GM19035 (cell line): ENCODE results near the gene RAB8A.

Source experiments
- ATAC-seq: cut with Tn5 transposase; IDR thresholded peaks from one replicate; pipeline ENCODE4 v1.9.1; 2021; ENCODE audit not compliant: unreplicated experiment

The RAB8A gene

DNA sequence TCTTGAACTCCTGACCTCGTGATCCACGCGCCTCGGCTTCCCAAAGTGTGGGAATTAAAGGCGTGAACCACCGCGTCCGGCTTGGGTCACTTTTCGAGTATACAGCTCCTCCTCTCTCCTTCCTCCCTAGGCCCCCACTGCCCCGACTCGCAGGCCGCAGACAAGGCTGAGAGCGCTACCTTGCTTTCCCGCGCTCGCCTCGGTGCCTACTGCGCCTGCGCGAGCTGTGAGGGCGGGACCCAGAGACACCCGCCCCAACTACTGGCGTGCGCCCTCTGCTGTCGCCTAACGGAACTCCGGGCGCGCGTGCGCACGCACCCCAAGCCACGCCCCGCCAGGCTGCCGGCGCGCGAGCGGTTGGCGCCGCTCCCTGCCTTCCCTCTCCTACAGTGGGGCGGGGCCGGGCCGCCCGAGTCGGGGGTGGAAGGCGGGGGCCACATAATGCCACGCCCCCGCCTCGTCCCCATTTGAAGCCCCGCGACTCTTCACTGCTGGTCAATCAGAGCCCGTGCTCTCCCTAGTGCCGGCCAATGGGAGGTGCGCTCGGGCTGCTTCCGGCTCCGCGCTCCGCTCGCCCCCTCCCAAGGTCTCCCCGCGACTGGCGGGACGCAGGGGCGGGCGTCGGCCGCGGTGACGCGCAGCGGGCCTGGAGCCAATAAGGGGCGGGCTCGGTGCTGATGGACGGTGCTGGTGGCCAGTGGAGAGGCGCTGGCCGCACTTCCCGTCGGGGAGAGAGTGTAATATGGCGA lies at the start of gene RAB8A:
Gene RAB8A (plus strand): TSS at position 730 of the 749 bp plus-strand sequence. CDS start 13 bp downstream, at position 743.
- peak; percentile 89 for ATAC-seq

- ATAC-seq = no peak
These were observed 49.7 kb upstream of the RAB8A start for GRCh38 chr19:16061943-16062342.

- ATAC-seq = no peak
These were observed 48.9 kb upstream of the RAB8A start for GRCh38 chr19:16062789-16063188.

GRCh38 chr19:16064209-16064889 lies 47.3 kb upstream of the RAB8A start:
- no peak for ATAC-seq

GRCh38 chr19:16066611-16067104 lies 45.0 kb upstream of the RAB8A start:
- ATAC-seq = no peak

DNA sequence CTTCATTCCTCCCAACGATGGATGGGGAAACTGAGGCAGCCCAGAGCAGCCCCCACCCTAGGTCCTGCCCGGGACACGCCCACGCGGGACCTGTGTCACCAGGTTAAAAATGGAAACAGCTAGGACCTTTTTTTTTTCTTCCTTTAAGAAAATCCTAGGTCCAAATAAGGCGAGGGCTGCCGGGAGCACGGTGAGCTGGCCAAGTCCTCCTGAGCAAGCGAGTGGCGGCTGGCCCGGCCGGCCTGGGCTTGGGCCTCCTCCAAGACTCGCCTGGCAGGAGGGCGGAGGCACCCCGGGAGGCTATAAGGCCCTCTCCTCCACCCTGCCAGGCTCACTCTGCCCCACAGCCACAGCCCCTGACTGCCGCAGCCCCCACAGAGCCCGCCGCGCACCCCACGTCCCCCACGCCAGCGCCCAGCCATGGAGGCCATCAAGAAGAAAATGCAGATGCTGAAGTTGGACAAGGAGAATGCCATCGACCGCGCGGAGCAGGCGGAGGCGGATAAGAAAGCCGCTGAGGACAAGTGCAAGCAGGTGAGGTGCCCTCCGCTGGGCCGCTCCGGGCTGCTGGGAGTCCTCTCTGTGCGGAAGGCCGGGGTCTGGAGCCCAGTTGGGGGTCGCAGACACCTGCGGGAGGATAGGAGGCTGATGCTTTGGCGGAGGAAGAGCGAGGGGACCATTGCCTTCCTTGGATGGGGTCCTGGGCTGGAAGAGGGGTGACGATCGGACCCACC lies 44.3 kb upstream of the RAB8A start:
- no peak for ATAC-seq

GRCh38 chr19:16068696-16069259 lies 42.9 kb upstream of the RAB8A start:
- no peak for ATAC-seq

DNA sequence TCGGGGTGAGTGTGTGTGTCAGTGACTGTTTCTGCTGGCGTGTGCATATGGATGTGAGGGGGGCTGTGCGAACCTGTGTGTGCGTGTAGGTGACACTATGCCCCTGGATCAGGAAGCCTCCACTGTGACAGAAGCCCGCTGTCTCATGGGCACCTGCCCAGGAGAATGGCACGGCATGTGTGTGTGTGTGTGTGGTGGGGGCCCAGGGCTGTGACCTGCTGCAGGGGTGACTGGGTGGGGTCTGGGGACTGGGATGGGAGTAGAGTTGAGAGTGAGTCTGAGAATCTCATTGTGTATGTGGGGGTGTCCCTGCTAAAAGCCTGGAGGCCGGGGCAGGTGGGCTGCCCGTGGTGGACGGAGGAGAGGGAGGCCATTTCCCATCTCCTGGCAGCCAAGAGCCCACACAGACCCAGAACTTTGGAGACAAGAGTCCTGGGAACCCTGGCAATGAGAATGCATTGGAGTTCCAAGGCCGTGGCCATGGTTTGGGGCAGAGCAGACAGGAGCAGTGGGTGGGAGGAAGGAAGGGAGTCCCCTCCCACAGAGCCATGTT lies 41.8 kb upstream of the RAB8A start:
- ATAC-seq = no peak

DNA sequence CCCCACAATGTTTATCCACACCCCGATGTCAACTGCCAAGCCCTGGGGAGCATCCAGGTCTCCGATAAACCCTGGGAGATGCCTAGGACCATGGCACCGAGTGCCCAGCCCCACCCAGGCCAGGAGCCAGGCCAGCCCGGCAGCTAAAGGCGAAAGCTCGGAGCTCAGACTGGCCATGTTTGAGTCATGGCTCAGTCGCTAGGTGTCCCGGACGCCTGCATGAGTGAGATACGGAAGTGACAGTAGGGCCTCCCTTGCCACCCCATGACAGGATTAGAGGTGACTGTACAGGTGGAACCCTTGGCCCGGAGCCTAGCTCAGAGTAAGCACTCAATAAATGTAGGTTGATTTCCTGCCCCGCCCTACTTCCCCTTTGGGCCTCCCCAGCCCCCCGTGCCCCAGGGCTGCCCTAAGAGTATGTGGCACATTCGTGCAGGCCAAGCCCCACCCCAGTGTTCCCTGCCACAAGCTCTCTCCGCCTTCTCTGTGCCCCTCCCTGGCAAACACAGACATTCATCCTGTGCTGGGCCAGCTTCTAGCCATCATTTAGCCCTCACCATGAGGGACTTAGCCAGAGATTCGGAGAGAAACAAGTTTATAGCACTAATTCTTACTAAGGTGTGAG lies 41.2 kb upstream of the RAB8A start:
- ATAC-seq = no peak

GRCh38 chr19:16071072-16071691 lies 40.5 kb upstream of the RAB8A start:
- ATAC-seq = no peak

DNA sequence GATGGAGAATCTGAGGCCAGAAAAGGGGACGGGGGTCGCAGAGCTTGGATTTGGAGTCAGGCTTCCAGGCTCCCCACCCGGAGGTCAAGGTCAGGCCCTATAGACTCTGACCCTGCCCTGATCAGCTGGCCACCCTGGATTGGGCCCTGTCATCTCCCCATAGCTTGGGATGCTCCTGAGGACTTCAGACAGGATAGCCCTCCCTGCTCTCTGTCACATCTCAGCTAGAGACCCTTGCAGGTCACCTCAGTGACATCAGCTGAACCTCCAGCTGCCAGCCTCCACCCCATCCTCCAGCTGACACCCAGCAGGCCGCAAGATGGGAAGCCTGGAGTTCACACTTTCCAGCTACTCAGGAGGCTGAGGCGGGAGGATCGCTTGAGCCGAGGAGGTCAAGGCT lies 38.2 kb upstream of the RAB8A start:
- no peak for ATAC-seq

- no peak for ATAC-seq
These were observed 37.7 kb upstream of the RAB8A start for GRCh38 chr19:16073988-16074387.

- no peak for ATAC-seq
These were observed 37.0 kb upstream of the RAB8A start for GRCh38 chr19:16074488-16075365.

- ATAC-seq = no peak
These were observed 36.1 kb upstream of the RAB8A start for GRCh38 chr19:16075430-16076153.

- ATAC-seq = peak; percentile 59
These were observed 35.3 kb upstream of the RAB8A start, which contains the start of gene TPM4 for GRCh38 chr19:16076154-16076957. TPM4 (plus strand) TSS chr19:16076495; CDS start chr19:16076566, 71 bp downstream.

GRCh38 chr19:16076958-16077611 lies 34.6 kb upstream of the RAB8A start:
- no peak for ATAC-seq
